GM19468 (cell line): ENCODE measurements around the gene SRBD1.

ENCODE experiments used
- ATAC-seq: cut with Tn5 transposase; IDR thresholded peaks from one replicate; pipeline ENCODE4 v1.9.1; 2021; ENCODE audit warnings: mild to moderate bottlenecking, moderate library complexity, moderate number of reproducible peaks; ENCODE audit not compliant: unreplicated experiment; ENCODE audit errors: extremely low read depth

The SRBD1 gene, protein sequence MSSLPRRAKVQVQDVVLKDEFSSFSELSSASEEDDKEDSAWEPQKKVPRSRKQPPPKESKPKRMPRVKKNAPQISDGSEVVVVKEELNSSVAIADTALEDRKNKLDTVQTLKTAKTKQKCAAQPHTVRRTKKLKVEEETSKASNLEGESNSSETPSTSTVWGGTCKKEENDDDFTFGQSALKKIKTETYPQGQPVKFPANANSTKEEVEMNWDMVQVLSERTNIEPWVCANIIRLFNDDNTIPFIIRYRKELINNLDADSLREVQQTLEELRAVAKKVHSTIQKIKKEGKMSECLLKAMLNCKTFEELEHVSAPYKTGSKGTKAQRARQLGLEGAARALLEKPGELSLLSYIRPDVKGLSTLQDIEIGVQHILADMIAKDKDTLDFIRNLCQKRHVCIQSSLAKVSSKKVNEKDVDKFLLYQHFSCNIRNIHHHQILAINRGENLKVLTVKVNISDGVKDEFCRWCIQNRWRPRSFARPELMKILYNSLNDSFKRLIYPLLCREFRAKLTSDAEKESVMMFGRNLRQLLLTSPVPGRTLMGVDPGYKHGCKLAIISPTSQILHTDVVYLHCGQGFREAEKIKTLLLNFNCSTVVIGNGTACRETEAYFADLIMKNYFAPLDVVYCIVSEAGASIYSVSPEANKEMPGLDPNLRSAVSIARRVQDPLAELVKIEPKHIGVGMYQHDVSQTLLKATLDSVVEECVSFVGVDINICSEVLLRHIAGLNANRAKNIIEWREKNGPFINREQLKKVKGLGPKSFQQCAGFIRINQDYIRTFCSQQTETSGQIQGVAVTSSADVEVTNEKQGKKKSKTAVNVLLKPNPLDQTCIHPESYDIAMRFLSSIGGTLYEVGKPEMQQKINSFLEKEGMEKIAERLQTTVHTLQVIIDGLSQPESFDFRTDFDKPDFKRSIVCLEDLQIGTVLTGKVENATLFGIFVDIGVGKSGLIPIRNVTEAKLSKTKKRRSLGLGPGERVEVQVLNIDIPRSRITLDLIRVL

DNA sequence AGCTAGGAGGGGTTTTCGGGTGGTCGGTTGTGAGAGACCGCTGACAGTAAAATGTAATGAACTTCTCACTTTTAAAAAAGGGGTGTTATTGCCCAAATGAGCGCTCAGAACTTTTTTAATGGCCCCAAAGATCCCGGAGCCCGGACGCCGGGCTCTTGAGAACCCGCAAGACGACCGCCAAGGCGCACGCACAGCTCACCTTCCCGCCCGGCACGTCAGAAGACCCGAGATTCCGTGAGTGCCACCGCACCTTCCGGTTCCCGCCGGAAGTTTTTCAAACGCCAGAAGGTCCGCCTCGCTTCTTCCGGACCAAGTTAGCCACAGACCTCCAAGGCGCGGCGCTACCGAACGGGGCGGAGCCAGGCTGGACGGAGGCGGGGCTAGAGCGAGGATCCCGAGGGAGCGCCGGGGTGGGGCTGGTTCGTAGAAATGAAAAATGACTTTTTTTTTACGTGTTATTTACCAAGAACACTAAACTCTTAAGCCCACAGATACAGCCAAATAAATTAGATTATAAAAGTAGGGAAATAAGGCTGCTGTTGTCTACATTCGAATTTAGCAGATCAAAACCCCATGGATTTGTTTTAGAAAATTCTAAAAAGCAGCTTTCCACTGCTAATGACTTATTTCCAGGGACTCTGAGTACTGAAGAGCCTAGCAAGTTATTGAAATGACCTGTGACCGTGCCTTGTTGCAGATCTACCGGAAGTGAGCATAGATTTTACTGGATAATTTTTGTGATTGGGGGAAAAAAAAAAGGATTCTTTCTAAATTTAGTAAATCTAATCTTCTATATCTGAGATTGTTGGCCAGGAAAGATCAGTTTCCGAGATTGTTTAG, at the start of gene SRBD1:
TSS of gene SRBD1 (minus strand) at position 248 of the 840 bp plus-strand sequence. CDS start 5,826 bp downstream, outside the sequence.
- ATAC-seq = peak; percentile 76

DNA sequence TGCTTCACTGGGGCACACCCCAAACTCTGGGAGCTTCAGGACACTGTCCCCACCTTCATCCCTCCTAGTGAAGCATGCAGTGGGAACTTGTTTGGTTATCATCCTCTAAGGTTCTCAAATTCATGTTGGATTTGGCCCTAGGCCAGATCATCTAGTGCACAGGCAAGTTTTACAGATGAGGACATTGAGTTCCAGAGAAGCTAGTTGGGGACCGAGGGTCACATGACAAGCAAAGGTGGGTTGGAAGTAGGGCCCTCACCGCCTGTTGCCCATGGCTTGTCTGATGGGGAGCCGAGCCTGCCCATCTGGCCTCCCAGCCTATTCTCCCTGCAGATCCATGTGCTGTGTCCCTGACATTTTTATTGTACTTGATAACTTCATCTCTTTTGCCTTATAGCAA, 43.2 kb upstream of the SRBD1 start:
- no peak for ATAC-seq

DNA sequence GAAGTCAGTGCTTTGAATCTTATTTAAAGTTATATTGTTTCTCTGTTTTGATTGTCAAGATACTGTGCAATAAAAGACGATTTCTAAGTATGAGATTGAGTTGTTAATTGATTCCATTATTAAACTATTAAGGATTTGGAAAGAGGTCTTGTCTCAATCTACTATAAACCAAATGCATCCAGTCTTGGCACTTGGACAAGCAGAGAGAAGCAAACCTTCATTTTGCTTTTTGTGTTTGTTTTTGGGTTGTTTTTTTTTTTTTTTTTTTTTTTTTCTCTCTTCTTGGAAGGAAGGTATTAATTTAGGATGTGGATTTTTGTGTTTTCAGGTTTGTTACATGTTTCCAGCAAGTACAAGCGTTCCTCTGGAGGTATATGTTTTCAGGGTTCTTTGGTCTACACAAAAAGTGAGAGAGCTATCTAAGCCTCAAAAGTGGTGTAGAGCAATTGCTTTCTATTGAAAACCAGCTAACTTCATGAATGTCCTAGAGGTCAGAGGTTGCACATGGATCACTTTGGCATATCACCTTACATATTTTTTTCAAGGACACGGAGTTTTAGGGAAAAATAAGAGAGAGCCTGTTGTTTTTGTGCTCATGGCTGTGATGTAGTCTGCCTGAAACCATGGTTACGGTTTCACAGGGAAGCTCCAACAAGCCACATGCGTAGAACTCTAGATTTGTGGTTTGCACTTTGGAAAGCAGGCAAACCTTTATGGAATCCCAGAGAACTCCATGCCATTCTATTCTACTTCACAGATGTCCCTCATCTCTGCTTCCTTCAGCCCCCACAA, 42.3 kb upstream of the SRBD1 start:
- ATAC-seq = no peak

DNA sequence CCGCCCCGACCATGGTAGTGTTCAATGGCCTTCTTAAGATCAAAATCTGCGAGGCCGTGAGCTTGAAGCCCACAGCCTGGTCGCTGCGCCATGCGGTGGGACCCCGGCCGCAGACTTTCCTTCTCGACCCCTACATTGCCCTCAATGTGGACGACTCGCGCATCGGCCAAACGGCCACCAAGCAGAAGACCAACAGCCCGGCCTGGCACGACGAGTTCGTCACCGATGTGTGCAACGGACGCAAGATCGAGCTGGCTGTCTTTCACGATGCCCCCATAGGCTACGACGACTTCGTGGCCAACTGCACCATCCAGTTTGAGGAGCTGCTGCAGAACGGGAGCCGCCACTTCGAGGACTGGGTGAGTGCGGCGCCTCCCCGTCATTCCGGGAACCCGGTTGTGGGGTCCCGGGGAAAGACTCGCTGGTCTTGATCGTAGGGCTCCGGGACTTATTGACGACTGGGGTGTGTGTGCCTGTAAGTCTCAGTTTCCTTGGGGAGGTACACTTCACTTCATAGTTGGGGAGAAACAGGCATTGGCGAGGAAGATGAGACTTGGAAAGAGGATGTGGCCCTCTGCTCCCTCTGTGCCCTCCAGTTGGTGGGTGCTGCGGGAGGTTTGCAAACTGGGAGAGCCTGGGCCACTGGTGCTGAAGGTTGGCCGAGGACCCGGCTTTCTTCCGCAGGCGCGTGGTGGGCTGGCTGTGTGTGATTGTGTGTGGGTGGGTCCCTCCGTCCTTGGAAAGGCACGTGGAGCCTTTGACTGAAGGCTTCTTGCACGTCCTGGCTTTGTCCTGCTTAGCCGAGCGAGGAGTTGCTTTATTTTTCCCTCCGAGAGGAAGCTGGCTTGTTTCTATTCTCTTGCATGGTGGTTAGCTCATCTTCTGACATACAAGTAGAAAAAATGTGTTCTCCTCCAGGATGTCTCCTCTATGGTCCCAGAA, 41.3 kb upstream of the SRBD1 start:
- no peak for ATAC-seq

DNA sequence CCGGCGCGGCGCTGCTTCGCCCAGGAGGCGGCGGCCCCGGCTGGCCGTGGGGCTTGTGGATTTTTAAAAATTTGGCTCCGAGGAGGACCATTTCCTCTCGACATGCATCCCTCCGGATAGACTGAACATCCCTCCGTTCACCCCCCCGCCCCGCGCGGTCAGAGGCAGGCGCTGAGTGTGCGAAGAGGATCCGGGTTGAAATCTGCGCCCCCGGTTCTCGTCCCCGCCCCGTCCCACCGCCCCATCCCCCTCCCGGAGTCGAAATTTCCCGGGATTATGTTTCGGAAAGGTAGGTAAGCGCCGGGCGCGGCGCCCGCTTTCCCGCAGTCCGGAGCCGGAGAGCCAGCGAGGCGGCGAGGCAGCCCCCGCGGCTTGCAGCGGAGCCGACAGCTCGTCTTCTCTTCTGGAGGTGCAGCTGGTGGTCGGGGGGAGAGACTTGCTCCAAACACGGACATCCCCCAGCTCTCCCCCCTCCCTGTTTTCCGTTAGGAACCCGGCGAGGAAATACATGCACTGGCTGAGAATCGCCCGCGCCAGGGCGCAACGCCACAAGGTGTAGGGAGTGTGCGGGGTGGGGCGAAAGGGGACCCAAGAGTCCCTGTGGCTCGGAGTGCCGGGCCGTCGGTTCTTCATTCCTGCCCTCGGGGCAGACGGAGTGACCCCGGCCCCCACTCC, 40.5 kb upstream of the SRBD1 start, which contains the start of gene PRKCE:
TSS of gene PRKCE (plus strand) at position 261 of the 675 bp plus-strand sequence.
- ATAC-seq = no peak

DNA sequence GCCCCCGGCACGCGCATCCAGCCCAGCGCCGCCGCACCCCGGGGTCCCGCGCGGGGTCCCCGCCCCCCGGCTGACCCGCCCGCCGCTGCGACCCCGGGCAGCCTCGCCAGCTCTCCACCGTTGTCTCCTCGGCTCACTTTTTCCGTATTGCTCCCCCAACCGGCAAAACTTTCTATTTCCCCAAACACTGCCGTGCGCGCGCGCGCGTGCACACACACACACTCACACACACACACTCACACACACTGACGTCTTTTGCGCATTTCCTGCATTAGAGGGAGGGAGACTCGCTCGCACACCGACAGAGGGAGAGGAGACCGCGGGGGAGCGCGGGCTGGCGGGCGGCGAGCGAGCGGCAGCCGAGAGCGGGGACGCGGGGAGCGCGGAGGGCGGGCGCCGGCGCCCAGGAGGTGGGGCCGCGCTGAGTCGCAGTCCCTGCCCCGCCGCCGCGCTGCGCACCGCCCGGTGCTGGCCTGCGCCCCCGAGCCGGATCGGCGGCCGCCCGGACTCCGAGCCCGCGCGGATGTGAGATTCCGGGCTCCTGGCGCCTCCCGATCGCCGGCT, 39.9 kb upstream of the SRBD1 start:
- peak; percentile 70 for ATAC-seq

DNA sequence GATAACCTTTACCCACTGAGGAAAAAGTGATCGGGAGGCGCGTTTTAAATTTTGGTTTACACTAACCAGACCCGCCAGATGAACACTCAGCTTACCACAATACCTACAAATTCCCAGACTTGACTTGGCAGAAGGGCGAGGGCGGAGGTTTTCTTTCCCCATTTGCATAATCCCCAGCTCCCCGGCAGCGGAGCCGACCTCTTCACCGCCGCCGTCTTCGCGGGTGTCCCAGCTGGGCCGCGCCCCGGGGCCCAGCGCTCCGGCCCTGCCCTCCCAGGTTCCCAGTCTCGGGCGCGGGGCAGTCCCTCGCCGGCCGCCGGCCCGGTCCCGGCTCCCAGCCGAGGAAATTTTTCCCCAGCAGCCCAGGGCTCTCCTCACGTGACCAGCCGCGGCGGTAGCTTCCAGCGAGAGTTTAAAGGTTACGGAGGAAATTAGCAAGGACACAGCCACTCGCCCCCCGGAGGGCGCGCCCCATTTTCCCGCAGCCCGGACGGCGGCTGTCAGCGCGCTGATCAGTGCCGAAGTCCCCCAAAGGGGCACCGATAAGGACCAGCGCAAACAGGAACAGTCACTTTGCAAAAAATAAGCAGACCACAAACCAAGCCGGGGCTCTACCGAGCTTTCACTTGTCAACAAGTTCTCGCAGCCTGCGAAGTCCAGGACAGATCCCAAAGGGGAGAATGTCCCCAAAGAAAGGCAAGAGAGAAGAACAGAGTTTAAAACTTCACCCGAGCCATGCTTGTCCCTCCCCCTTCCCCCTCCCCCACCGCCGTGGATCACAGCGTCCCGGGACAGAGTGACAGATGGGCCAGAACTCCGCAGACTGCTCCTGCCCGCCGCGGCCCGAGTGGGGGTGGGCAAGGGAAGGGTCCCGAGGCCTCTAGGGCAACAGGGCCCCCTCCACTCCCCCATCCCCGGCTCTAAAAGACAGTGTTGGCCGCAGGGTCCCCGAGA, 39.1 kb upstream of the SRBD1 start:
- no peak for ATAC-seq

DNA sequence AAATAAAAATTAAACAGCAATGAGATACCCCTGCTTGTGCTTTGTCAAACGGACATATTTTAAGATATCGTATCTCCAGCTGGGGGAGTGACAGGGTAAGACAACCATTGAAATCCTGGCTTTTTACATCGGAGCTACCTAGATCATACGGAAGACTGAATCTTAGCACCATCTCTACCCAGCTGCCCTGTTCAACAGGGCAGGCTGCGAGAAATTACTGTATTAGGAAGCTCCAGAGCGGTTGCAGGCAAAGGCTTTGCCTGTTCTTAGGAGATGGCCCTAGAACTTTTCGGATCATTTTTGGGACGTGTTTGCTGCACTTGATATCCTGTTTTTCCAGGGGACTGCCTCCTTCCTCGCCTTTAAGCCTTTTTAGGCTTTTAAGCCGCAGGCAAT, 38.4 kb upstream of the SRBD1 start:
- no peak for ATAC-seq

DNA sequence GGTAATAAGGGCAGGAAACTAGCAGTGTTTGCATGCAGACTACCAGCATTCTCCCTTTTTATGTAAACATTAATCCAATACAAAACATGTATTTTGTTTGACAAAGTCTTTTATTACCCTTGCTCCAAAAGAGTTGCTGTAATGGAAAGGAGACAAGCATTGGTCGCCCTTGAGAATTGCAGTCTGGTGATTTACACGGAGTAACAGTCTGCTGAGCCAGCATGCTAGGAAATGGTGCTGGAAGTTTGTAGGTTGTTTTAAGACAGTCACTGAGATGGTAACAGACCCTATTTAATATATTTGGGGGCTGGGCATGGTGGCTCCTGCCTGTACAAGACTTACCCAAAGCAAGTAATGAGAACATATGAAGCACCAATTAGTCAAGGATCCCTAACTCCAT, 37.6 kb upstream of the SRBD1 start:
- ATAC-seq = no peak

DNA sequence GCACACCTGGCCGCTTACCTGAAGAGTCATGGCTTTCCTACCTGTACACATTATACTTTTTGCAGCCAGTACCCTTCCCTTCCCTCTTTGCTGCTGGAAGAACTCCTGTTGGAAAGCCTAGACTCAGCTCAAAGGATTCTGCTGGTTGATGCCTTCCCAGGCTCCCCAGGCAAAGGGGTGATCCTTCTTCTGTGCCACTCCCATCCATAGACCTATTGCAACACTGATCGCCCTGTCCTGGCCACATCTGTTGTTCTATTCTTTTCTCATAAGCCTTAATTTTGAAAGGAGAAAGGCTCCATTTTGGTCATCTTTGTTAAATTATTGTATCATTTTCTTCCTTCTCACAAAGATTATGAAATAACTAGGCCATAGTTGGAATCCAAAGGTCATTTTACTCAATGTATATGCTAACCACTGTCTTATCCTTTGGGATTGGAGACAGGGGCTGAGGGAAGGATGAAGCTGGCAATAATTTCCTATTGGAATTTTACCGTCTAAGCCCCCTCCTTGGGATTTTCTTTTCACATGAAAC, 37.0 kb upstream of the SRBD1 start:
- ATAC-seq = no peak

DNA sequence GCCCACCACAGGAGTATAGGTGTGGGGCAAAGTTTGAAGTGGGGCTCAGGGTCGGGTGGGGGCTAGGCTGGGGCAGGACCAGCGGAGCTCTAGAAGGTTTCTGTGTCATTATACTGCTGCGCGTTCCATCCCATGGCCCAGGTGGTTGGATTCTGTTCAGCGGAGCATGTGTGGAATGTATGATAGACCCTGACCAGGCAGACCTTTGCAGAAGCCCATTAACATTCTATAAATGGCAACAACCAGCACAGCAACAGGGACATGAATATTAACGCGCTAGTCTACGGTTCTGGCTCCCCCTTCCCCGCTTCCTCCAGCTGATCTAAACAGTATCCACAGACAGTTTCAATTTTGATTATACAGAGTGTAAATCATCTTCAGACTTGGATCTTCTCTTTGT, 36.3 kb upstream of the SRBD1 start:
- ATAC-seq = no peak

DNA sequence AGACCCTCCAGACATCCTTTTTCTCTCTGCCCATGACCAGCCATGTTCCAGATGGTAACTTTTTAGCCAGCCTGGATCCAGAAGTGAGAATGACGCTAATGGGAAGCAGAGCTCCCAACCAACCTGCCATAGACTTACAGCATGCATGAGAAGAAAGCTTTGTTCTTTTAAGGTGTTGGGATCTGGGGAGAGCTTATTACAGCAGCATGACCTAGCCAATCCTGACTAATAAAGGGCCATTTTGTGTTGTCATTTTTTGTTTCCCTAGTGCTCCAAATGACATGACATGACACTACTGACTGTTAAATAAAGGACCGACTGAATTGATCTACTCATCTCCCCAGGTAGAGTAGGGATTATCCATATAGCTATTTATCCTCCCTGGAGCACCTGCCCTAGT, 35.2 kb upstream of the SRBD1 start:
- no peak for ATAC-seq

DNA sequence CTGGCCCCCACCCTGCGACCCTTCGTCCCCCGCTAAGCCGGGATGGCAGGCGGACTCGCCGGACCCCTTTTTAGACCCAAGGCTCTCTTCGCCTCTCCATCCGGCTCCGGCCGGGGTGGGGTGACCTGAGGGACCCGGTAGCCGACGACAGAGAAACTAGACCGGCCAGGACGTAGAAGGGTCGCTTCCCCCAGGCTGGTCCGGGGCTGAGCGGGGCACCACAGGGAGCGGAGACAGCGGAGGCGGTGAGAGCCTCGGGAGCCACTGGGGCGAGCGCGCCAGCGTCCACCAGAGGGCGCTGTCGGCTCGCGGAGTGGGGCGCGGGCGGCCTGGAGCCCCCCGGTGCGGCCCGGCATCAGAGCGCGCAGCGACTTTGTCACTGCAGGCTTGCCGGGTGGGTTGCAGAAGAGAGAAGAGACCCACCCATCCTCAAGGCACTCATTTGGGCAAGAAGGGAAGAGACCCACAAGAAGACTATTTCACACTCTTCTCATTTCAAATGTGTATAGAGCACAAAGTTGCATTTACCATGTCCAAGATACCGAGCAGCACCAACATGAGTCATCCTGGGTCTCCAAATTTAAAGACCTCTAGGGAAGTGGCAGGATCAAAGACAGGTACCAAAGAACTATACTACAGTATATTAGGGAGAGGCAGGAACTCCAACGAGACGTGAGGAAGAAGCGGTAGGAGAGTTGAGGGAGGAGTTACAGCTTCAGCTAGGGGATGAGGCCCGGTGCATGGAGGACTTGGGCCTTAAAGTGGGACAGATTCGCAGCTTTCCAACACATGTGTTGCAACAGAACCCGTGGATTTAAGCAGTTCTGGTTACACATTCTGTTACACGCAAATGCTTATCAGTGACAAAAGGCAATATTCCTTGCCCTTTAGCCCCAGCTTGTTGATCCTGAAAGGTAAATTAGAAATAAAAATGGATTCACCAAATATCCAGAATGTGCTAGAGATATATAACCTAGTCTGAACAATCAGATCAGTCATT, 32.8 kb upstream of the SRBD1 start:
- peak; percentile 62 for ATAC-seq

DNA sequence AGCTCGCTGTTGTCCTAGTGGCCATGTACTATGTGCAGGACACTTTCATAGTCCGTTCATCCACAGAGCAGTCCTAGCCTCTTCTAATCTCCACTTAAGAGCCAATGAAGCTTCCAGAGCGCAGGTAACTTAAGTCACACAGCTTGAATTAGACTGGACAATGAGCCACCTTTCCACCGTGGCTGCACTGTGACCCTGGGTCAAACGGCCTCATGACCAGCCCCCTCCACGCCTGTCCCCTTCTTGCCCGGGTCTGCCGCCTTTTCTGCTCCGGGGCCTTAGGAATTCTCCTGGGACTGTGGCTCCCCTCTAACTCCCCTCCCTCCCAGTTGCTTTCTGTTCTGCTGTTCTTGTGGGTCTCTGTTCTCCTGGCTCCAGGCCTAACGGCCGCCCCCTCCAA, 32.0 kb upstream of the SRBD1 start:
- no peak for ATAC-seq

DNA sequence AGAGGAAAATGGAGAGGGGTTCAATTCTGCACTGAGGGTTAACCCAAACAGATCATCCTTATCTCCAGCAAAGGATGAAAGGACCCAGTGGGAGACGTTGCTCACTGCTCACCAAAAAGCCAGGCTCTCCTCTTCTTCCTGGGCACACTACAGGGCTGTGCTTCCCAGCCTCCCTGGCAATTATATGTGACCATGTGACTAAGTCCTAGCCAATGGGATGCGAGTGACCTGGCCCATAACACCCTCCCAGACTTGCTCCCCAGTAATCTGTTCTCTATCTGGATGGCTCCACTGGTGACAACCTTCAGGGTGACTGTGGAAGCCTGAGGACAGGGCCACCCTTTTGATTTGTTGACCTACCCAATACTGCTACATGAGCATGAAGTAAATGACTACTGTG, 29.5 kb upstream of the SRBD1 start:
- no peak for ATAC-seq
